Thoracic aorta (tissue), 2 donors: ENCODE measurements around the gene CLCNKB. TPM values are rescaled to one million over a fixed set of nuclear protein-coding genes. Genes with fewer than 3 reads are reported as not detected.

ENCODE experiments used
- ATAC-seq: fragments of 150-250 bp; one replicate; pipeline ENCODE4 v1.8.0; 2017; ENCODE audit warnings: low read depth; ENCODE audit not compliant: insufficient number of reproducible peaks, low FRiP score
- DNase-seq: peaks from one replicate; pipeline ENCODE4 v3.0.0-alpha.2; 2020; ENCODE audit warnings: low spot score
- H3K27ac ChIP-seq, 2 donors: fragments of 200-600 bp; sonication (generic); 1 replicate in 1 of 2; 2 replicates in 1 of 2; pipeline ENCODE4 v1.5.1; 2016; ENCODE audit warnings: mild to moderate bottlenecking in 2 of 2, moderate library complexity in 2 of 2
- H3K27me3 ChIP-seq: fragments of 200-600 bp; sonication (generic); replicated peaks from 2 replicates; pipeline ENCODE4 v1.6.0; 2016; ENCODE audit warnings: mild to moderate bottlenecking; ENCODE audit not compliant: insufficient read depth
- H3K36me3 ChIP-seq: fragments of 200-600 bp; sonication (generic); one replicate; pipeline ENCODE4 v1.5.1; 2016
- H3K4me1 ChIP-seq, 2 donors: fragments of 200-600 bp; sonication (generic); 1 replicate in 1 of 2; 2 replicates in 1 of 2; pipeline versions ENCODE4 v1.5.1 to v1.6.0; 2016; ENCODE audit warnings: low read depth in 2 of 2, mild to moderate bottlenecking in 1 of 2; ENCODE audit not compliant: control insufficient read depth in 1 of 2
- H3K4me3 ChIP-seq: fragments of 200-600 bp; sonication (generic); 2 replicates; pipeline ENCODE4 v1.5.1; 2016; ENCODE audit warnings: mild to moderate bottlenecking
- H3K9me3 ChIP-seq: fragments of 200-600 bp; sonication (generic); 2 replicates; pipeline ENCODE4 v1.5.1; 2016
- total RNA-seq, 2 donors: library from RNA; depleted of rRNA; stranded (reverse); fragments of >200 nt; gene quantifications; one replicate each; pipeline versions ENCODE4 v1.1.0 to v1.2.3, GENCODE V29; 2016
- TF ChIP-seq, protein P1 (sequence below): fragments of 200-600 bp; sonication (generic); IDR thresholded peaks from one replicate; pipeline ENCODE4 v1.5.1; 2019; ENCODE audit warnings: antibody characterized with exemption

Gene CLCNKB
- total RNA-seq, 2 donors from 2014 or later: not detected

DNA sequence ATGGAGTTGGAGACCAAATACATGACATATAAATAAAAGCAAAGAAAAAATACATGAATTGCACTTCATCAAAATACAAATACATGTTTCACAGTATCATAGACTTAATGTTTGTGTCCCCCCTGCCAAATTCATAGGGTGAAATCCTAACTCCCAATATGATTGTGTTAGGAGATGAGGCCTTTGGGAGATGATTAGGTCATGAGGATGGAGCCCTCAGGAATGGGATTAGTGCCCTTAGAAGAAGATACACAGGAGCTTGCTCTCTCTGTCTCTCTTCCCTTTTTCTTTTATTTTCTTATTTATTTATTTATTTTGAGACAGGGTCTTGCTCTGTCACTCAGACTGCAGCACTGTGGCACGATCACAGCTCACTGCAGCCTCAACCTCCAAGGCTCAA lies 55.8 kb downstream of the CLCNKB start:
- no peaks in the 10 kb centered on the region for H3K27me3 ChIP-seq
- TF ChIP-seq, protein P1, sequence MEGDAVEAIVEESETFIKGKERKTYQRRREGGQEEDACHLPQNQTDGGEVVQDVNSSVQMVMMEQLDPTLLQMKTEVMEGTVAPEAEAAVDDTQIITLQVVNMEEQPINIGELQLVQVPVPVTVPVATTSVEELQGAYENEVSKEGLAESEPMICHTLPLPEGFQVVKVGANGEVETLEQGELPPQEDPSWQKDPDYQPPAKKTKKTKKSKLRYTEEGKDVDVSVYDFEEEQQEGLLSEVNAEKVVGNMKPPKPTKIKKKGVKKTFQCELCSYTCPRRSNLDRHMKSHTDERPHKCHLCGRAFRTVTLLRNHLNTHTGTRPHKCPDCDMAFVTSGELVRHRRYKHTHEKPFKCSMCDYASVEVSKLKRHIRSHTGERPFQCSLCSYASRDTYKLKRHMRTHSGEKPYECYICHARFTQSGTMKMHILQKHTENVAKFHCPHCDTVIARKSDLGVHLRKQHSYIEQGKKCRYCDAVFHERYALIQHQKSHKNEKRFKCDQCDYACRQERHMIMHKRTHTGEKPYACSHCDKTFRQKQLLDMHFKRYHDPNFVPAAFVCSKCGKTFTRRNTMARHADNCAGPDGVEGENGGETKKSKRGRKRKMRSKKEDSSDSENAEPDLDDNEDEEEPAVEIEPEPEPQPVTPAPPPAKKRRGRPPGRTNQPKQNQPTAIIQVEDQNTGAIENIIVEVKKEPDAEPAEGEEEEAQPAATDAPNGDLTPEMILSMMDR: no peak
- no peaks in the 10 kb centered on the region for H3K36me3 ChIP-seq
- H3K4me3 ChIP-seq: no peak overlapping the region
- ATAC-seq (no peak), DNase-seq (no peak)
- H3K4me1 ChIP-seq: no peaks in the 10 kb centered on the region
- no peaks in the 10 kb centered on the region for H3K9me3 ChIP-seq
- no peak overlapping the region for H3K27ac ChIP-seq

DNA sequence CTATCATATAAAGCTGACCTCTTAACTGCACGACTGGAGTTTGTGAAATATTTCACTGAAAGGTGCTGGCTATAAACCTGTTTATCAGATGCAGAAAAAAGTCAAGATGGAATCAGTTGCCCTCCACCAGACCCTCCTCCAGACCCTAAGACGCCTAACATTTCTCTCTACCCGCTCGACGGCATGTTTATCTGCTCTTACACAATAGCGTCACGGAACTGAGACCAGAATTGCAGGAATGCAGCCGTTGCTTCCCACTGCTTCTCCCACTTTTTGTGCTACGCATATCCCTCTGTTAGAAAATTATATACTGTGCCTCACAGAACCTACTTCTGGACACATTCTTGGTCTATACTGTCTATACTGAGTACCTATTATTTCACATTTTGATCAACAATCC lies 58.0 kb downstream of the CLCNKB start:
- no peak for ATAC-seq
- H3K27ac ChIP-seq: no peak overlapping the region
- no peak overlapping the region for H3K4me3 ChIP-seq
- DNase-seq: no peak
- no peaks in the 10 kb centered on the region for H3K9me3 ChIP-seq
- TF ChIP-seq, protein P1: no peak
- no peaks in the 10 kb centered on the region for H3K4me1 ChIP-seq
- no peaks in the 10 kb centered on the region for H3K36me3 ChIP-seq
- H3K27me3 ChIP-seq: no peaks in the 10 kb centered on the region

Other genes starting within 250 kb of the CLCNKB start
- gene UQCRHL, start 236.1 kb upstream of the CLCNKB start, total RNA-seq: under 1 TPM; 0.81 to 0.99 TPM
- gene SPEN, start 196.1 kb upstream of the CLCNKB start, total RNA-seq: 10 to 100 TPM; 52.3 to 96.9 TPM
- gene ZBTB17, start 67.7 kb upstream of the CLCNKB start, total RNA-seq: 10 to 100 TPM; 42.9 to 46.5 TPM
- not detected for gene SRARP, start 39.5 kb upstream of the CLCNKB start, total RNA-seq
- 100 to 1,000 TPM; 223 to 430 TPM for gene HSPB7, start 25.7 kb upstream of the CLCNKB start, total RNA-seq
- gene CLCNKA, start 21.7 kb upstream of the CLCNKB start, total RNA-seq: 1 to 10 TPM in 1 of 2 donors, not detected in 1; 4.7 TPM
- not detected for gene FAM131C, start 29.9 kb downstream of the CLCNKB start, total RNA-seq
- 10 to 100 TPM; 20.3 to 32.9 TPM for gene EPHA2, start 112.3 kb downstream of the CLCNKB start, total RNA-seq
- gene ARHGEF19, start 168.9 kb downstream of the CLCNKB start, total RNA-seq: 1 to 10 TPM; 8.1 to 8.5 TPM
- gene CPLANE2, start 193.4 kb downstream of the CLCNKB start, total RNA-seq: 10 to 100 TPM in 1 of 2 donors, 1 to 10 TPM in 1; 9.3 to 14.6 TPM